Lower leg skin (tissue), 3 donors: Measurements from ENCODE around the gene C1orf159.

Experiments used
- CTCF ChIP-seq, 3 donors: fragments of 450-650 bp; IDR thresholded peaks; one replicate each; pipeline ENCODE4 v1.5.1; 2016; ENCODE audit warnings: antibody characterized with exemption in 3 of 3, mild to moderate bottlenecking in 3 of 3, moderate library complexity in 2 of 3
- POLR2A ChIP-seq, 2 donors: fragments of 450-650 bp; IDR thresholded peaks; one replicate each; pipeline ENCODE4 v1.6.1; 2016 to 2017; ENCODE audit warnings: antibody characterized with exemption in 2 of 2, mild to moderate bottlenecking in 1 of 2, moderate library complexity in 1 of 2

GRCh38 chr1:1037366-1038327 lies 78.2 kb downstream of the C1orf159 start:
- TF ChIP-seq CTCF (IDR thresholded peaks at IDR 0.05) (no peak), POLR2A (IDR thresholded peaks at IDR 0.05) (no peak)
